ENCODE measurements around the gene MYO5B.

Gene MYO5B

DNA sequence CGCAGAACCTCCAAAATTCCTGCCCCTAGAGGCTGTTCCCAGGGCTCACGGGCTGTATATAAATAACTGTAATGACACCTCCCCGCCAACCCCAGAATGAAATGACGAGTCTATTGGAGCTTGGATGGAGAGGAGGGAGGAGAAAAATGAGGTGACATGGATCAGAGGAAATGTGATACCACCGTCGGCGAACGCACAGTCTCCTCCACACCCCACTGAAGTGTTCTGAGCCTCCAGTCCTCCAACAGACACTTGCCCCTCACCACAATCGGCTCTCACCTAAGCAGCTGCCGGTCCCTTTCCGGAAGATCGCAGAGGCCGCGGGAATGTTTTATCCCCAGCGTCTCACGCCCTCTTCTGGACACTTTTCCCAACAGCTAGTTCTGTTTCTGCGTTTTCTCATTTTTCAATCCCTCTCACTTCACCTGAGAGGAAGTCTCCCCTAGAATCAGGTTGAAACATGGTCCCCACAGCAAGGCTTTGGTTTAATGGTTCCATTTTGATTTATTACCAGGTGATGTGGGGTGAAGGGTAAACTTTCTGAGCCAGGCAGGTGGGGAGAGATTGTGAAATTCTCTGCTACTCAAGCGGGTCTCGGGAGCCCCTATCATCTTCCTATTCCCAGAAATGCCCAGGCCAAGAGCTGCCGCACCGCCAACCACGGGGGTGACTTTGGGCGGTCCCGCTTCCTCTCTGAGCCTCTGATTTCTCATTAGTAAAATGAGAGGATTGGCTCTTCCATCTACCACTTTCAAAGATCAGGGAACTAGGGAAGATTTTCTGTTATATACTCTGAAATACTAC lies 9.1 kb upstream of the MYO5B start:
- TF ChIP-seq, protein P1, sequence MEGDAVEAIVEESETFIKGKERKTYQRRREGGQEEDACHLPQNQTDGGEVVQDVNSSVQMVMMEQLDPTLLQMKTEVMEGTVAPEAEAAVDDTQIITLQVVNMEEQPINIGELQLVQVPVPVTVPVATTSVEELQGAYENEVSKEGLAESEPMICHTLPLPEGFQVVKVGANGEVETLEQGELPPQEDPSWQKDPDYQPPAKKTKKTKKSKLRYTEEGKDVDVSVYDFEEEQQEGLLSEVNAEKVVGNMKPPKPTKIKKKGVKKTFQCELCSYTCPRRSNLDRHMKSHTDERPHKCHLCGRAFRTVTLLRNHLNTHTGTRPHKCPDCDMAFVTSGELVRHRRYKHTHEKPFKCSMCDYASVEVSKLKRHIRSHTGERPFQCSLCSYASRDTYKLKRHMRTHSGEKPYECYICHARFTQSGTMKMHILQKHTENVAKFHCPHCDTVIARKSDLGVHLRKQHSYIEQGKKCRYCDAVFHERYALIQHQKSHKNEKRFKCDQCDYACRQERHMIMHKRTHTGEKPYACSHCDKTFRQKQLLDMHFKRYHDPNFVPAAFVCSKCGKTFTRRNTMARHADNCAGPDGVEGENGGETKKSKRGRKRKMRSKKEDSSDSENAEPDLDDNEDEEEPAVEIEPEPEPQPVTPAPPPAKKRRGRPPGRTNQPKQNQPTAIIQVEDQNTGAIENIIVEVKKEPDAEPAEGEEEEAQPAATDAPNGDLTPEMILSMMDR (IDR thresholded peaks at IDR 0.05): peak; percentile 80

DNA sequence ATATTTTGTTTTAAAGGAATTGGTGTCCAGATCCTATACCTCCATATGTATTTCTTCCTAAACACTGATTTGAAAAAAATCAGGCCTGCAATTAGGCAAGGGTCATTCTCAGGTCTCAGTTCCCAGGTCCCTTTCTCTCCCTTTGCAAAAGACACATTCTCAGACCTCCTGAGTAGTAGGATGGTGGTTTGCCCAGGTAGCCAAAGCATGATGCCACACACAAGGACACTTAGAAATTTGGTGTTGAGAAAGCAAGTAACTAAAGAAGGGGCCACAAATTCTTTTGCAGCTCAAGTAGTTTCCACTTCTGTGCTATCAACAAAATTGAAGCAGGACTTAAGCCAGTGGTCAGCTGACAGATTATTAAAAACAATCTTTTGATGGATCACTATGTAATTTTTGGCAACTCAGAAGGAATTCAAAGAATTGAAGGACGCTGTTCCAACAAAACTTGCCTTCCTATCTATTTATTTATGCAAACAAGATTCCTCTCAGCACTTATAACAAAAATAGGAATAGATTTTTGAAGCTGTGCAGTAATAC lies 6.6 kb upstream of the MYO5B start:
- TF ChIP-seq, protein P1 (IDR thresholded peaks at IDR 0.05): no peak

DNA sequence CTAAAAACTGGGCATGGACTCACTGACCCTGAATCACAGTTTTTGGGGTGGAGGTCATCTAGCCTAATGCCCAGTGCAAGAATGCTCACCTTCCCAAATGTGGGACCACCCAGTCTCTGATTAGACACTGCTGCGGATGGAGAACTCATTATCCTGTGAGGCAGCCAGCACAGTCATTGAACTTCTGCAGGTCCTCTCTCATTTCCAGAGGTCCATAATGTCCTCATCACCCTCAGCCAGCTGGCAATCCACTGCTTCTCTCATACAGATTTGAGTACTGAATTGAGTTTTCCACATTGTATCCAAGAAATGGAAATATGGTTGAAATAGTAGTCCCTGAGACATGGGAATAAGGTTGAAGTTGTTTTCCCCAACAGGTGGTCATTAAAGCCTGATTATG lies 5.0 kb upstream of the MYO5B start:
- TF ChIP-seq, protein P1 (IDR thresholded peaks at IDR 0.05): no peak

DNA sequence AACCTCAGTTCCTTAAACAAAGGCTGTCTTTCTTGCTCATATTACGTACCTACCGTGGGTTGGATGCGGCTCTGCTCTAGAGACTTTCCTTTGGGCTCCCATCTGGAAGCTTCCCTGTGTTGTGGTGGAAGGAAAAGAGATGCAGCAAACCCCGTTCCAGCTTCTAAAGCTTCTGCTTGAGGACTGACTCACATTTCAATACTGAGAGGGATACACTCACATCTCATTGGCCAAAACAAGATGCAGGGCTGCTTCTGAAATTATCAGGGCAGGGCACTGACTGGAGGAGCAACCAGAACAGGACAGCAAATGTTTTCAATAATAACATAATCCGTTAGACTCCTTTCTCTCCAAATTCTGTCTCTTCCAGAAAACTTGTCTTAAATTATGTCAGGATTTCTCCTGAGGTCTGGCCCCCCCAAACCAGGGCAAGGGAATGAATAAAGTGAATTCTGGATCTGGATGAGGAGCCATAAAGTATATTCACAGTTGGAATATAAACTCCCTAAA lies 4.5 kb upstream of the MYO5B start:
- TF ChIP-seq, protein P1 (IDR thresholded peaks at IDR 0.05): no peak

DNA sequence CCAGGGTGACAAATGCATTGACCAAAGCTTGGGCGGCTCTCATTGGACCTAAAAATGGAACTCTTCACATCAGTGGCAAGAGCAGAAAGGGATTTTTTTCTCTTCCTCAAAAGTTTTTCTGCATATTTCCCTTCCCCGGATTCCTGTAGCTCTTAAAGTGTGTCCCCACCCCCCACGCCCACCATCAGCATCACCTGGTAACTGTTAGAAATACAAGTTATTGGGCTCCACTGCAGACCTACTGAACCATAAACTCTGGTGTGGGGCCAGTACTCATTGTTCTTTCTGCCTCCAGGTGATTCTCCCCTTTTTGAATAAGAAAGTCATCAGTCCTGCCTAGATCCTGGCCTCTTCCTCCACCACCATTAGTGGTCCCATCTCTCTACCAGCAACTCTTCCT lies 1.3 kb upstream of the MYO5B start:
- TF ChIP-seq, protein P1 (IDR thresholded peaks at IDR 0.05): no peak

DNA sequence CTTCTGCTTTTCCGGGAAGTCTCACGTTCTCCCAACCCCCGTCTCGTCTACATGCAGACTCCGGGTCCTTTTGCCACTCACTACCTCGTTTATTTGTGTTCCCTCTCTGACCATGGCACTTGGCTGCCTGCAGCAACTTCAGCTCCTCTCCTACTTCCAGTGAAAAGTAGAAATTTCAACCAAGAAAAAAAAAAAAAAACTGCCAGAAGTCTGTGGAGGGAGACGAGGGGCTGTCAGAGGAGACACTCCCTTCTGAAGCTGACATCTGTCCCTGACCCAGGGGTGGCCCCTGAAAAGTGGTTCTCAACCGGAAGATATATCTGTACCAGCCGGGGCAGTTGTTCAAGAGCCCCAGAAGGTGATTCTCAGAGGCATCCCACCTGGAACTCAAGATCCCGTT lies 742 bp upstream of the MYO5B start:
- TF ChIP-seq, protein P1 (IDR thresholded peaks at IDR 0.05): no peak

DNA sequence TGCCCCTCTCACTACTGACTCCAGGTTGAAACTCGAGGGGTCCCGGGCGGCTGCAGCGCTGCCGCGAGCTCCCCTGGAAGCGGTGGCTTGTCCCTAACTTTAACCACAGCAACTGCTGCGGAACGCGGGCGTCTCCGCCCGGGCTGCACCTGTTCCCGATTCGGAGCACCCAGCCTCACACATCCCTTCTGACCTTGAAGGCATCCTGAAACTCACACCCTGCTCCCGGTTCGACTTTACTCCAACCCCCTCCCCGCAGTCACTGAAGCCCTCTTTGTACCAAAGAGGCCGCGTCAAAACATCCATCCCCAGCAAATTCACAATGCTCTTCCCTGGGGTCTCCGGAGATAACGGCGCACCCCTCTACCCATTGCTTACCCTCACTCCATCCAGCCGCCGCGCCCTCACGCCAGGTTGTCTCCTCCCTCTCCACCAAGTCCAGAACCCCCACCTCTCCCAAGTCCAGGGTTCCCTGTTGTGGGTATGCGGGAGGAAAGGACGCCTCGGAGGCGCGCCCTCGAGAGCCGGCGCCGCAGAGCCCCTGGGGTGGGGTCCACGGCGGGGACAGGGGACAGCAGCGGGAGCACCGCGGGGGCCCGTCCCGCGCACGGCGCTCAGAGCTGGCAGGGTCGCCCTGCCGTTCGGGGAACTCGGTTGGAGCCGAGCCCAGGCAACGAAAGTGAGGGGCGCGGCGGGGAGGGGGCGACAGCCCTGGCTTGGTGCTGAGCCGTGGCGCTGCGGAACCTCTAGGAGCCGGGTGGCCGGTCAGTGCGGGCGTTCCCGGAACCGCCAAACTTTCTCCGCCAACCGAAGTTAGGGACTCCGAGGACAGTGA lies 934 bp downstream of the MYO5B start:
- TF ChIP-seq, protein P1 (IDR thresholded peaks at IDR 0.05): no peak

Measured in LNCAP (cell line).